NOMO-1 treated with DMSO at 0.1 percent for 48 hours (cell line): ENCODE results near the gene NCKAP5.
"Not testable (repeated sequence)": the region's sequence is repeated elsewhere in the genome, so short reads cannot be mapped to it uniquely, and the experiment has no call there.

Source experiments
- DNase-seq: peaks from one replicate; lab custom pipeline; 2025; ENCODE audit not compliant: unreplicated experiment; lab: John Stamatoyannopoulos, UW

Gene NCKAP5

GRCh38 chr2:133475610-133476009 is 92.7 kb downstream of the NCKAP5 start:
- no peak for DNase-seq

GRCh38 chr2:133470446-133470845 is 97.8 kb downstream of the NCKAP5 start:
- DNase-seq: not testable (repeated sequence)

GRCh38 chr2:133462811-133463210 is 105.5 kb downstream of the NCKAP5 start:
- DNase-seq: no peak

- no peak for DNase-seq
These were observed 106.8 kb downstream of the NCKAP5 start for GRCh38 chr2:133461484-133461883.

- no peak for DNase-seq
These were observed 108.7 kb downstream of the NCKAP5 start for GRCh38 chr2:133459590-133459989.

GRCh38 chr2:133458280-133458679 is 110.0 kb downstream of the NCKAP5 start:
- DNase-seq: no peak

GRCh38 chr2:133457861-133458260 is 110.4 kb downstream of the NCKAP5 start:
- DNase-seq: no peak

- no peak for DNase-seq
These were observed 111.3 kb downstream of the NCKAP5 start for GRCh38 chr2:133456971-133457370.

- no peak for DNase-seq
These were observed 112.1 kb downstream of the NCKAP5 start for GRCh38 chr2:133456156-133456555.

GRCh38 chr2:133453032-133453431 is 115.2 kb downstream of the NCKAP5 start:
- no peak for DNase-seq

- DNase-seq: no peak
These were observed 115.7 kb downstream of the NCKAP5 start for GRCh38 chr2:133452583-133452982.

GRCh38 chr2:133452146-133452545 is 116.1 kb downstream of the NCKAP5 start:
- no peak for DNase-seq

- DNase-seq: no peak
These were observed 120.1 kb downstream of the NCKAP5 start for GRCh38 chr2:133448195-133448594.

GRCh38 chr2:133447303-133447702 is 121.0 kb downstream of the NCKAP5 start:
- no peak for DNase-seq

GRCh38 chr2:133444465-133444864 is 123.8 kb downstream of the NCKAP5 start:
- no peak for DNase-seq

GRCh38 chr2:133442393-133442792 is 125.9 kb downstream of the NCKAP5 start:
- no peak for DNase-seq

GRCh38 chr2:133439565-133439920 is 128.7 kb downstream of the NCKAP5 start:
- DNase-seq: no peak

- DNase-seq: no peak
These were observed 129.3 kb downstream of the NCKAP5 start for GRCh38 chr2:133438848-133439564.

- DNase-seq: no peak
These were observed 130.2 kb downstream of the NCKAP5 start for GRCh38 chr2:133438026-133438425.

GRCh38 chr2:133437492-133437891 is 130.8 kb downstream of the NCKAP5 start:
- DNase-seq: no peak

GRCh38 chr2:133434959-133435668 is 133.1 kb downstream of the NCKAP5 start:
- DNase-seq: no peak
